B cell (primary cell): ENCODE measurements around the gene PGM5. TPM values are rescaled to one million over a fixed set of nuclear protein-coding genes. Genes with fewer than 3 reads are reported as not detected.

Experiments
- ATAC-seq: fragments of 200-7000 bp; cut with Tn5 transposase; one replicate; pipeline ENCODE4 v1.10.0; 2021; ENCODE audit warnings: low read depth, mild to moderate bottlenecking, moderate number of reproducible peaks, moderate library complexity
- CTCF ChIA-PET: fragments of 350-600 bp; sonication (Branson Sonifier 250); formaldehyde crosslinking; loops from one replicate; lab custom pipeline; 2021; ENCODE audit warnings: antibody characterized with exemption, inconsistent platforms; lab: Charles Lee
- POLR2A ChIA-PET: fragments of 350-600 bp; sonication (Branson Sonifier 250); formaldehyde crosslinking; loops from one replicate; lab custom pipeline; 2021; ENCODE audit warnings: antibody characterized with exemption; lab: Charles Lee
- DNase-seq: peaks from one replicate; pipeline ENCODE4 v3.0.0; 2013
- H2AFZ ChIP-seq: 2 replicates; pipeline ENCODE4 v1.6.1; 2012; ENCODE audit warnings: mild to moderate bottlenecking, low read depth, low read length; ENCODE audit not compliant: insufficient read depth, poor library complexity, severe bottlenecking
- H3K27ac ChIP-seq, 2 donors: 1 replicate in 1 of 2; 2 replicates in 1 of 2; pipeline ENCODE4 v1.5.1; 2012 to 2013; ENCODE audit warnings: low read length in 2 of 2, mild to moderate bottlenecking in 2 of 2, moderate library complexity in 1 of 2
- H3K27me3 ChIP-seq, 4 experiments: fragments of 200-600 bp in 1 of 4; sonication (generic) in 1 of 4; replicated peaks in 1 of 4; 1 replicate in 2 of 4; 2 replicates in 2 of 4; pipeline versions ENCODE4 v1.6.1 to v1.7.0; 2013 to 2016; ENCODE audit warnings: low read length in 3 of 4, mild to moderate bottlenecking in 2 of 4, mixed read lengths in 1 of 4, moderate library complexity in 1 of 4; ENCODE audit not compliant: insufficient read depth in 4 of 4, control insufficient read depth in 3 of 4; ENCODE audit errors: control extremely low read depth in 1 of 4
- H3K36me3 ChIP-seq, 2 experiments: replicated peaks in 1 of 2; 1 replicate in 1 of 2; 2 replicates in 1 of 2; pipeline versions ENCODE4 v1.6.1 to v1.7.1; 2013; ENCODE audit warnings: low read length in 1 of 2; ENCODE audit not compliant: insufficient read depth in 2 of 2, control insufficient read depth in 1 of 2; ENCODE audit errors: control extremely low read depth in 1 of 2, extremely low read depth in 1 of 2
- H3K4me1 ChIP-seq, 2 donors: fragments of 200-600 bp in 1 of 2; sonication (generic) in 1 of 2; 1 replicate in 1 of 2; 2 replicates in 1 of 2; pipeline versions ENCODE4 v1.5.1 to v1.6.1; 2013 to 2017; ENCODE audit warnings: low read length in 2 of 2; ENCODE audit not compliant: control insufficient read depth in 2 of 2, insufficient read depth in 2 of 2
- H3K4me2 ChIP-seq: replicated peaks from 2 replicates; pipeline ENCODE3; 2012; ENCODE audit warnings: mild to moderate bottlenecking, low read depth, low read length; ENCODE audit not compliant: poor library complexity, severe bottlenecking
- H3K4me3 ChIP-seq, 5 experiments: fragments of 200-600 bp in 1 of 5; sonication (generic) in 1 of 5; 1 replicate in 3 of 5; 2 replicates in 2 of 5; pipeline versions ENCODE4 v1.5.1 to v1.7.0; 2011 to 2016; ENCODE audit warnings: low read length in 4 of 5, mild to moderate bottlenecking in 4 of 5, low read depth in 2 of 5, control low read depth in 1 of 5, moderate library complexity in 1 of 5; ENCODE audit not compliant: insufficient read depth in 1 of 5; ENCODE audit errors: control extremely low read depth in 1 of 5, extremely low read depth in 1 of 5
- H3K79me2 ChIP-seq: fragments of 200-600 bp; sonication (generic); one replicate; pipeline ENCODE4 v1.6.0; 2016; ENCODE audit warnings: low read length; ENCODE audit not compliant: control insufficient read depth, insufficient read depth
- H3K9ac ChIP-seq: fragments of 200-600 bp; sonication (generic); 2 replicates; pipeline ENCODE4 v1.6.1; 2017; ENCODE audit warnings: mild to moderate bottlenecking, low read length, moderate library complexity
- H3K9me3 ChIP-seq, 3 donors: one replicate each; pipeline versions ENCODE4 v1.6.1 to v1.7.1; 2013; ENCODE audit warnings: low read length in 2 of 3; ENCODE audit not compliant: control insufficient read depth in 2 of 3, insufficient read depth in 1 of 3; ENCODE audit errors: control extremely low read depth in 1 of 3
- H4K20me1 ChIP-seq: 2 replicates; pipeline ENCODE4 v1.6.0; 2012; ENCODE audit warnings: mild to moderate bottlenecking, low read length; ENCODE audit not compliant: insufficient read depth, control insufficient read depth, poor library complexity, severe bottlenecking
- H3K27ac Mint-ChIP-seq: one replicate; pipeline ENCODE4 v1.8.0; 2021; ENCODE audit warnings: mixed read lengths
- H3K27me3 Mint-ChIP-seq: one replicate; pipeline ENCODE4 v1.8.0; 2021; ENCODE audit warnings: mixed read lengths
- H3K4me1 Mint-ChIP-seq: one replicate; pipeline ENCODE4 v1.8.0; 2021; ENCODE audit warnings: mixed read lengths
- H3K4me3 Mint-ChIP-seq: one replicate; pipeline ENCODE4 v1.8.0; 2021; ENCODE audit warnings: mixed read lengths
- H3K9me3 Mint-ChIP-seq: one replicate; pipeline ENCODE4 v1.8.0; 2022; ENCODE audit warnings: mixed read lengths; ENCODE audit not compliant: insufficient read depth
- EZH2 ChIP-seq: IDR thresholded peaks from 2 replicates; pipeline ENCODE4 v1.6.1; 2012; ENCODE audit warnings: borderline replicate concordance, low read depth, mild to moderate bottlenecking, moderate library complexity, low read length; ENCODE audit not compliant: insufficient read depth, poor library complexity, severe bottlenecking
- WGBS: methylation state at CpG from one replicate; pipeline ENCODE4 v1.1.5; 2013; ENCODE audit warnings: missing lambda C conversion rate; ENCODE audit not compliant: insufficient coverage; 5-methylcytosine and 5-hydroxymethylcytosine counted together
- intact Hi-C: fragments of 100-400 bp; cut with micrococcal nuclease; formaldehyde crosslinking; loops from one replicate; pipeline ENCODE4 v1.10.0; 2022
- polyA plus RNA-seq: library from polyadenylated mRNA; depleted of rRNA; stranded (reverse); fragments of >200 nt; gene quantifications from 2 replicates; pipeline ENCODE4 v1.2.3, GENCODE V29; 2012
- total RNA-seq, 2 donors: library from RNA; stranded (reverse); fragments of 120-200 nt in 1 of 2; gene quantifications; 1 replicate in 1 of 2; 2 replicates in 1 of 2; pipeline versions ENCODE4 v1.2.3 to v1.2.4, GENCODE V29; 2013 to 2022
- TF ChIP-seq, protein P1 (sequence below): fragments of 200-600 bp; IDR thresholded peaks from one replicate; pipeline ENCODE4 v1.8.0; 2022; ENCODE audit warnings: antibody characterized with exemption, mild to moderate bottlenecking

PGM5 gene
- total and polyA plus RNA-seq, 2 donors (not counting 1 experiment from before 2014, with no cell fraction given): not detected

DNA sequence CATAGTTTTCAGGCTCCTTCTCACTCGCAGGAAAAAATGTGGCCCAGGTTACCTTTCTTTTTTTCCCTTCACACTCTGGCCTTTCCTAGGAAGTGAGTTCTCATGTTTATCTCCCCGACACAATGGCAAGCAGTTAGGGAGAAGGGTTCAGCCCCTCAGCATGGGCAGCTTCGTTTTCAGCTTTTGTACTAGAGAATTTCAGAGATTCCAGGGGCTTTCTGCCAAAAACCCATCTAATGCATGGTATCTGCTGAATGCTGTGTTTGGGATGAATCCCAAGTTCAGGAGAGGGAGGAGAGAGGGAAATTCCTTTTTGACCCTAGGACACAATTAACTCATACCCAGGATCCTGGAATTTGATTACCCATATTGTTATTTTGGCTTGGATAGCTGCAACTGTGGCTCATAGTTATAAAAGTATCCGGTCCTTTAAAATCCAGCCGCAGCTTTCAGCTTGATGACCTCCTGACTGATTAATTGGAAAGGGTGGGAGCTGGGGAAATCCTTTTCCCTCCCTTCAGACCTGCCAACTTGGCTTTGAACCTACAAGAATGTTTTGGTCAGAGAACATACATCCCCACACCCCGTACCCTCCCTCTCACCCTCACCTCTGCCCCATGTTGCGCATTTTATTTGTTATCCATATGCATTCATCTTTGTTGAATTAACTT lies 105.8 kb downstream of the PGM5 start:
- ChIA-PET CTCF (no interaction called here), POLR2A (no interaction called here)
- no peak overlapping the region for H3K27ac ChIP-seq
- H3K4me1 ChIP-seq: no peaks in the 10 kb centered on the region
- Mint-ChIP-seq H3K27ac (no peak overlapping the region), H3K4me1 (no peaks in the 10 kb centered on the region), H3K4me3 (no peak overlapping the region), H3K9me3 (no peaks in the 10 kb centered on the region), H3K27me3 (peaks cover 14% of the 10 kb centered on the region)
- no peaks in the 10 kb centered on the region for H3K9me3 ChIP-seq
- H3K9ac ChIP-seq: no peak overlapping the region
- ATAC-seq (no peak), DNase-seq (no peak)
- no peak overlapping the region for H2AFZ ChIP-seq
- no peaks in the 10 kb centered on the region for H3K36me3 ChIP-seq
- H3K79me2 ChIP-seq: no peaks in the 10 kb centered on the region
- 76% methylated on average over 3 of the region's 7 CpGs for WGBS
- H4K20me1 ChIP-seq: no peaks in the 10 kb centered on the region
- H3K4me3 ChIP-seq: no peak overlapping the region
- H3K4me2 ChIP-seq: no peak overlapping the region
- H3K27me3 ChIP-seq: no peaks in the 10 kb centered on the region
- intact Hi-C loops: no loop called here
- TF ChIP-seq, protein P1, sequence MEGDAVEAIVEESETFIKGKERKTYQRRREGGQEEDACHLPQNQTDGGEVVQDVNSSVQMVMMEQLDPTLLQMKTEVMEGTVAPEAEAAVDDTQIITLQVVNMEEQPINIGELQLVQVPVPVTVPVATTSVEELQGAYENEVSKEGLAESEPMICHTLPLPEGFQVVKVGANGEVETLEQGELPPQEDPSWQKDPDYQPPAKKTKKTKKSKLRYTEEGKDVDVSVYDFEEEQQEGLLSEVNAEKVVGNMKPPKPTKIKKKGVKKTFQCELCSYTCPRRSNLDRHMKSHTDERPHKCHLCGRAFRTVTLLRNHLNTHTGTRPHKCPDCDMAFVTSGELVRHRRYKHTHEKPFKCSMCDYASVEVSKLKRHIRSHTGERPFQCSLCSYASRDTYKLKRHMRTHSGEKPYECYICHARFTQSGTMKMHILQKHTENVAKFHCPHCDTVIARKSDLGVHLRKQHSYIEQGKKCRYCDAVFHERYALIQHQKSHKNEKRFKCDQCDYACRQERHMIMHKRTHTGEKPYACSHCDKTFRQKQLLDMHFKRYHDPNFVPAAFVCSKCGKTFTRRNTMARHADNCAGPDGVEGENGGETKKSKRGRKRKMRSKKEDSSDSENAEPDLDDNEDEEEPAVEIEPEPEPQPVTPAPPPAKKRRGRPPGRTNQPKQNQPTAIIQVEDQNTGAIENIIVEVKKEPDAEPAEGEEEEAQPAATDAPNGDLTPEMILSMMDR: no peak
- TF ChIP-seq EZH2: no peak

GRCh38 chr9:68470067-68470466 lies 113.7 kb downstream of the PGM5 start:
- Mint-ChIP-seq H3K27ac (no peak overlapping the region), H3K27me3 (peaks cover 15% of the 10 kb centered on the region), H3K4me1 (no peaks in the 10 kb centered on the region), H3K4me3 (no peak overlapping the region), H3K9me3 (no peaks in the 10 kb centered on the region)
- ChIA-PET CTCF (no interaction called here), POLR2A (no interaction called here)
- no peak for DNase-seq
- no peaks in the 10 kb centered on the region for H3K9me3 ChIP-seq
- H3K27me3 ChIP-seq: no peaks in the 10 kb centered on the region
- no peak for ATAC-seq
- H2AFZ ChIP-seq: no peak overlapping the region
- no peak overlapping the region for H3K4me2 ChIP-seq
- H3K36me3 ChIP-seq: no peaks in the 10 kb centered on the region
- no peaks in the 10 kb centered on the region for H4K20me1 ChIP-seq
- H3K9ac ChIP-seq: no peak overlapping the region
- TF ChIP-seq, protein P1: no peak
- TF ChIP-seq EZH2: no peak
- H3K79me2 ChIP-seq: no peaks in the 10 kb centered on the region
- intact Hi-C loops: no loop called here
- no peak overlapping the region for H3K4me3 ChIP-seq
- H3K4me1 ChIP-seq: no peaks in the 10 kb centered on the region
- no peak overlapping the region for H3K27ac ChIP-seq
